Left colon (tissue), 2 donors: ENCODE data around the gene OR6N2. TPM values are rescaled to one million over a fixed set of nuclear protein-coding genes. Genes with fewer than 3 reads are reported as not detected.

Experiments
- ATAC-seq: fragments of 200-7000 bp; cut with Tn5 transposase; one replicate; pipeline ENCODE4 v1.9.1; 2020; ENCODE audit warnings: mild to moderate bottlenecking, moderate library complexity
- DNase-seq, 2 donors: peaks; one replicate each; pipeline ENCODE4 v3.0.0-alpha.2; 2020
- intact Hi-C, 2 donors: fragments of 100-400 bp; cut with DNase I in 1 of 2; cut with micrococcal nuclease in 1 of 2; formaldehyde crosslinking; loops; one replicate each; pipeline versions ENCODE4 v1.11.2 to v1.14.0; 2022; cut with DNase I, micrococcal nuclease
- total RNA-seq, 2 donors: library from RNA; stranded (reverse); fragmentation: NEBNext Ultra II Directional; extraction: Animal tissue kit (Norgen Biotek cat#: 25700); gene quantifications; one replicate each; pipeline ENCODE4 v1.2.1, GENCODE V29; 2021
- donor health status: DM: no; HTN: no; CAD: no.
- donor health status: DM: yes; HTN: yes; CAD: no.

OR6N2 gene
- total RNA-seq, 2 donors from 2014 or later, result not detected

DNA sequence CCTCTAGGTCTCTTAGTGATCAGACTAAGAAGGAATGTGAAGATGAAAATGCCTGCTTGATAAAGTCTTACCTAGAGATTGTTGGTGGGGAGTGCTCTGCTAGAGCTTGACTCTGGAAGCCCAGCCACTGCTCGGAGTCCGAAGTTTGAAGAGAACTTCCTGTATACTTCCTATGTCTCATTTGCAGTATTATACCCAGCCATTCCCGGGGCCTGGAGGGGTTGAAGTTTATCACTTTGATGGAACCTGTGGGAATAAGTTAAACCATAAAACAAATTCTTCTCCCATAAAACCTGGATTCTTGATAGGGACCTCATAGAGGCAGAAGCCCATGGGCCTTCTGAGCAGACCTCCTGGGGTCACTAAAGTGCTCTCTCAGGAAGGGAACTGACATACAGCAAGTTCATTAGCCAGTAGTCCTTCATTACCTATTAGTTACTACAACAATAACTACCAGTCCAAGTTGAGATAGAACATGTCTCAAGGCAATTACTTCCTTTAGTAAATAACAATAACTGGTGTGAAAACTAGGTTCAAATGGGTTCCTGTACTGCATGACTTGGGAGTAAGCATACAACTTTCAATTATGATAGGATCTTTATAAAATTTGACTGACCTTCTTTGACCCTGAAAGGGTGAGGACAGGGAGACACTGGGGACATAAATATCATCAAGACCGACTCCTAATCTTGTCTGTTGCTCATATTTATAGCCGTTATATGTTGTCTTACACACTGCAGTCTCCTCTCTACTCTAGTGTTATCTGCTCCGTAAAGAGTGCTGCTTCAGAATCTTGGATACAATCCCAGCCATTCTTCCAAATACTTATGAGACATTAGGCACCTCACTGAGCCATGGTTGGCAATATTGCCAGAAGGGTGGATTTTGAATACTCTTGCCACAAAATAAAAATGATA is 8.8 kb downstream of the OR6N2 start, which contains the start of gene OR6N1:
TSS of gene OR6N1 (minus strand) at position 246 of the 917 bp plus-strand sequence. CDS start 5,513 bp downstream, outside the sequence.
- DNase-seq, result no peak
- ATAC-seq, result no peak
- intact Hi-C loops, result no loop called here

DNA sequence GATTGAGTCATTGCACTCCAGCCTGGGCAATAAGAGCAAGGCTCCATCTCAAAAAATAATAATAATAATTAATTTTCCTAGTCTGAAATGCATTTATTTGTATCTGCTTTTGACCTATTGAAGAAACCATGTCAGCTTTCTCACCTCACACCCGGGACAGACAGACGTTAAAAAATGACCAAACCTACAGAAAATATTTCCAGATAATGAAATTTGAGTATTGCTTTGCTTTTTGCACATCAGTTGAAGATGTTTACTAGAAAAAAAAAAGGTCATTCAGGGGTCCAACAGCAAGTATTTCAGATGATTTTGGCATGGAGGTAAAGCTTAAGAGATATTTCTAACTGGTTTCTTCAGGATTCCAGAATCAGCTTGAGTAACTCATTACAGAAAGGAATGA is 26.6 kb downstream of the OR6N2 start, which contains the start of gene OR6K6:
TSS of gene OR6K6 (plus strand) at position 301 of the 400 bp plus-strand sequence. CDS start 168 bp downstream, outside the sequence.
- ATAC-seq, result no peak
- no peak for DNase-seq
- intact Hi-C loops, result no loop called here

DNA sequence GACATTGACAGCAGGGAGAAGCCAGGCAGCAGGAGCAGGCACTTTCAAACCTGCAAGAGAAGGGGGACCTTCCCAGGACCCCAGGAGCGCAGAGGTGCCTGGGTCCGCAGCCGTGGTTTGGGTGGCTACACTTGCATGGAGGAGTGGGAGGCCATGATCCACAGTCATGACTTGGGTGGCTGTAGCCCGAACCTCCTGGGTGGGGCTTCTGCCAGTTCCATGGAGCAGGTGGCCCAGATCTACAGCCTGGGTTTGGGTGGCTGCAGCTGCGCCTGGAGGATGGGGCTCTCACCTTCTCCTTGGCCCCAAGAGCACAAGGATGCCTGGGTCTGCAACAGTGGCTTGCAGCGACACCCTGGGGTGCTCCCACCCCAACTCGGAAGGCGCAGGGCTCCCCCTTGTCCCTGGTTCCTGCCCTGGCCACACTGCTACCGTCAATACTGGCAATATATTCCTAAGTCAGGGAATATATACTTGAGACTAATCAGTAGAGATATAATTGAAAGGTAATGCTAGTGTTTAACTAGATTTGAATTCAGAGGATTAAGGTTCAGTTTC is 28.8 kb downstream of the OR6N2 start:
- intact Hi-C loops, result no loop called here
- DNase-seq (no peak), ATAC-seq (no peak)

DNA sequence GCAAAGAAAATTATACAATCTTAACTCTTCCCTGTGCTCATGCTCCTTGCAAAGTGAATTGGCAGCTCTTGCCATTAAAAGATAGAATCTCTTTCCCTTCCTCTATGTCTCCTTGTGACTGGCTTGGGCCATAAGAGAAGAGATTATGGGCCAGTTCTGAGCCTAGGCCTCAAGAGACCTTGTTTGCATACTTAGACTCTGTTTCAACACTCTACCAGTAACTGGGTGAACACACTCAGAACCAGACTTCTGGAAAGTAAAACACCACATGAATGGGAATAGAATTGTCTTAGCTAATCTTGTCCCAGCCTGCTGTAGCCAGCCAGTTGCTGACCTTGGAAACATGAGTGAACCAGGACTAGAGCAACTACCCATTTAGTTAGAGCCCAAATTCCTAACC is 45.2 kb downstream of the OR6N2 start:
- no peak for ATAC-seq
- DNase-seq, result no peak
- intact Hi-C loops, result no loop called here

DNA sequence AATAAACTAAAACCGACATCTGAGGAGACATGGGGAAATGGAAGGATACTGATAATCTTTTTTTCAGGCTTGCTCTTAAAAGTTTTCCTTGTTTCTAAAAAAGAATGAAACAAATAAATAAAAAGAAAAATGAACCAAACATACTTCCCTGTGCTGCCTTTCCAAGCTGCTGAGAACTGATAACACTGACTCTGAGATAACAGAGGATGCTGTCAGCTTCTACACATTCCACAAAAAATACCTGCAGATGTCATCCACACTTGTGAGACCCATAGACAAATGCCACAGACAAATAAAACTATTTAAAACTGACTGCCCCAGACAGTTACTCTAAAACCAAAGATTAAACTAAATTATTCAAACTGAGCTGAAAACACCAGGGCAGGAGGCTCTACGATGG is 48.5 kb downstream of the OR6N2 start:
- ATAC-seq, result no peak
- intact Hi-C loops, result no loop called here

DNA sequence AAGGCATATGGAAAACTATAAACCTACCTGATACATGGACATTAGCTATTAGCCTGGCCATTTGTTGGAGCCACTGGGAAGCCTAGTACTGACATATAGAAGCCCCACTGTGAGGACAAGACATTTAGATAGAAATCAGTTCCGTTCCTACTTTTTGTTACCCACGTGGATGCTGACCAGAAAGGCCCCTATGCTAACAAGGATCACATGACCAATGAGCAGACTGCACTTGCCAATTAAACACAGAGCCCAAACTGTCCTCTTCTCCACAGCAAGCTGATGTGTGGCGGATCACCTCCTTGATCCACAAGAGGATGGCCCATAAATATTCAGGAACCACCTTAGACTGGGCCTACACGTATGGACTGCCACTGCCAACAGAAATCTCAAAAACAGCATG is 49.3 kb downstream of the OR6N2 start:
- intact Hi-C loops, result no loop called here
- ATAC-seq, result no peak
- no peak for DNase-seq

More for the DNA sequence above, 48.5 kb downstream of the OR6N2 start:
- DNase-seq, result no peak

DNA sequence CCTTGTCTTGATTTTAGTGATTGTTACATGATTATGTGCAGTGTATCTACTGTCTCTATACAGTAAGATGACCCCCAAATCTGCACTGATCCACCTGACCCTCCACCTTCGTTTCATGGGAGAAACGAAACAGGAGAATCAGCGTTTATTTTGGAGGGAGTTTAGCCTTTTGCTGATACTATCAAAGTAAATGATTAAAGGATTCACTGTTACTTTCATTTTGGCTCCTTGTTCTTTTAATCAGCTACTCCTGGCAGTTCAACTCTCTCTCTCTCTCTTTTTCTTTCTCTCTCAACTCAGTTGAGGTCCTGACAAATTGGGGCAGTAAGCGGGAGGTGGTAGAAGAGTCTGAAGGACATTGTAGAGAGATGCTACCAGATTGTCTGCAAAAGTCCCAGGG is 50.6 kb downstream of the OR6N2 start:
- DNase-seq (no peak), ATAC-seq (no peak)
- intact Hi-C loops, result no loop called here

DNA sequence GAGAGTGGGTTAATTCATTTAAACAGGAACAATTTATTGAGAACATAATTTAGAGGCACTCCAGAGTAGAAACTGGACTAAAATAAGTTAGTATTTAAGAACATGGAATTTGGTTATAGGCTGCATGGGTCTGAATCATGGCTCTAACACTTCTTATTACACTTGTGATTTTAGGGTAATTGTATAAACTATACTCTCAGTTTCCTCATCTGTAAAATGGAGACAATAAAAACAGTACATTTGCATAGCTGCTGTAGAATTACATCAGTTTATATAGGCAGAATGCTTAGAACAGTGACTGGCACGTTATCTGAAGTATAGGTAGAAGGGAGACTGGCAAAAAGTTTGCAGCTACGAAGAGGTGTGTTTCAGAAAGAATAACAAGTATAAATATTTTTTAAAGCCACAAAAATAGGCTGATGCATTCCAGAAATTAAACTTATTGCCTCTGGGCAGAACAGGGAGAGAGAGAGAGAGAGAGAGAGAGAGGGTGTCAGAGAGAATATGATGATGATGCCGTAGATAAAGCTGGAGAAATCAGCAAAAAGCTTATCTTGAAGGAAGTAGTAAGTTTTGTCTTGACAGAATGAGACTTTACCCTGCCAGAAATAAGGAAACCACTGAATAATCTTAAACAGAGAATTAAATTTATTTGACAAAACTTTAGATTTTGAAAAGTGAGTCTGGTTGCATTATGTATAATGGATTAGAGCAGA is 52.3 kb downstream of the OR6N2 start:
- ATAC-seq (no peak), DNase-seq (no peak)
- intact Hi-C loops, result no loop called here

DNA sequence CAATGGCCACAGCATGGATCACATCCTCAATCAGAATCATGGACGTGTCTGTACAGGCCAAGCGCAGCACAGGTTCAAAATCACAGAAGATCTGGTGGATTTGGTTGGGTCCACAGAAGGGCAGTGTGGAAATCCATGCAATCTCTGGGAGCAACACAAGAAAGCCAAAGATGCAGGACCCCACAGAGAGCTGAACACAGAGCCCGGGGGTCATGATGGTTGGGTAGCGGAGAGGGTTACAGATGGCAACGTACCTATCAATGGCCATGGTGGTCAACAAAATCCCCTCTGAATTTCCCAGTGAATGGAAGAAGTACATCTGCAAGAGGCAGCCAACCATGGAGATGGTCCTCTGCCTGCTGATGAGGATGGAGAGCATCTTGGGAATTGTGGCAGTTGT is 56.6 kb downstream of the OR6N2 start:
- DNase-seq, result no peak
- intact Hi-C loops, result no loop called here
- ATAC-seq, result no peak

Other genes with a start within 250 kb of the OR6N2 start
- gene OR6Y1, start 226.8 kb downstream of the OR6N2 start, total RNA-seq, result not detected
- gene OR6P1, start 210.6 kb downstream of the OR6N2 start, total RNA-seq, result not detected
- not detected for gene OR10X1, start 201.3 kb downstream of the OR6N2 start, total RNA-seq
- gene OR10Z1, start 175.9 kb downstream of the OR6N2 start, total RNA-seq, result not detected
- gene SPTA1, start 94.5 kb downstream of the OR6N2 start, total RNA-seq, result not detected
- not detected for gene OR6K2, start 80.6 kb downstream of the OR6N2 start, total RNA-seq
- gene OR6K3, start 60.5 kb downstream of the OR6N2 start, total RNA-seq, result not detected
- not detected for gene OR6K6, start 26.5 kb downstream of the OR6N2 start, total RNA-seq
- gene OR6N1, start 9.0 kb downstream of the OR6N2 start, total RNA-seq, result not detected
- gene MNDA, start 50.1 kb upstream of the OR6N2 start, total RNA-seq, result 1 to 10 TPM; 1.2 to 2.2 TPM
- gene PYHIN1, start 150.3 kb upstream of the OR6N2 start, total RNA-seq, result 1 to 10 TPM in 1 of 2 donors, under 1 TPM in 1; 0.31 to 1.1 TPM
- 10 to 100 TPM; 14.3 to 22.3 TPM for gene IFI16, start 228.7 kb upstream of the OR6N2 start, total RNA-seq